Activated CD4-positive, CD25-positive, alpha-beta regulatory T cell treated with anti-CD3 and anti-CD28 coated beads, Interleukin-2, amount 50 U/mL, for 16 hours (primary cell): ENCODE data around the gene PCNX2.

Experiments
- DNase-seq: peaks from one replicate; pipeline ENCODE4 v3.0.0-alpha.2; 2020; ENCODE audit warnings: low read depth, low spot score

Gene PCNX2

GRCh38 chr1:233261695-233262094 is 33.8 kb downstream of the PCNX2 start:
- DNase-seq, result no peak

- DNase-seq, result no peak
These were observed 34.3 kb downstream of the PCNX2 start for GRCh38 chr1:233261206-233261605.

- no peak for DNase-seq
These were observed 37.7 kb downstream of the PCNX2 start for GRCh38 chr1:233257786-233258185.

GRCh38 chr1:233256789-233257188 is 38.7 kb downstream of the PCNX2 start:
- DNase-seq, result no peak

GRCh38 chr1:233256191-233256590 is 39.3 kb downstream of the PCNX2 start:
- DNase-seq, result no peak

- no peak for DNase-seq
These were observed 40.4 kb downstream of the PCNX2 start for GRCh38 chr1:233255145-233255544.

- no peak for DNase-seq
These were observed 41.6 kb downstream of the PCNX2 start for GRCh38 chr1:233253832-233254331.

- no peak for DNase-seq
These were observed 42.2 kb downstream of the PCNX2 start for GRCh38 chr1:233253231-233253831.

- DNase-seq, result no peak
These were observed 43.1 kb downstream of the PCNX2 start for GRCh38 chr1:233252441-233252840.

- no peak for DNase-seq
These were observed 44.3 kb downstream of the PCNX2 start for GRCh38 chr1:233251201-233251720.

GRCh38 chr1:233248014-233248413 is 47.5 kb downstream of the PCNX2 start:
- DNase-seq, result no peak

- DNase-seq, result no peak
These were observed 48.6 kb downstream of the PCNX2 start for GRCh38 chr1:233246965-233247364.

- DNase-seq, result no peak
These were observed 50.2 kb downstream of the PCNX2 start for GRCh38 chr1:233245191-233245765.

- no peak for DNase-seq
These were observed 51.3 kb downstream of the PCNX2 start for GRCh38 chr1:233244183-233244582.

GRCh38 chr1:233242827-233243483 is 52.6 kb downstream of the PCNX2 start:
- no peak for DNase-seq

- no peak for DNase-seq
These were observed 53.8 kb downstream of the PCNX2 start for GRCh38 chr1:233241759-233242158.

GRCh38 chr1:233240829-233241682 is 54.5 kb downstream of the PCNX2 start:
- DNase-seq, result no peak

- no peak for DNase-seq
These were observed 55.2 kb downstream of the PCNX2 start for GRCh38 chr1:233240371-233240770.

GRCh38 chr1:233238884-233239431 is 56.6 kb downstream of the PCNX2 start:
- DNase-seq, result no peak

GRCh38 chr1:233237647-233238046 is 57.9 kb downstream of the PCNX2 start:
- DNase-seq, result no peak

- DNase-seq, result no peak
These were observed 62.0 kb downstream of the PCNX2 start for GRCh38 chr1:233233508-233234040.
